K562 (cell line): ENCODE measurements around the gene NYNRIN. TPM values are rescaled to one million over a fixed set of nuclear protein-coding genes. Genes with fewer than 3 reads are reported as not detected.

Experiments
- ATAC-seq: fragments of 200-7000 bp; cut with Tn5 transposase; 3 replicates; pipeline ENCODE4 v1.9.1; 2020; ENCODE audit warnings: moderate library complexity
- BruUV-seq: library from RNA; stranded (reverse); fragments of 400-500 nt; replicated peaks from 2 replicates; lab custom pipeline; 2021; lab: Mats Ljungman, UMichigan
- CTCF ChIA-PET: fragments of 300-600 bp; formaldehyde crosslinking; extraction: SDS; loops from one replicate; lab custom pipeline; 2021; ENCODE audit warnings: low intra/inter-chr PET ratio; lab: Yijun Ruan, JAX
- POLR2A ChIA-PET: fragments of 300-600, 350-650 bp; sonication (Branson Sonifier 250); formaldehyde crosslinking; extraction: SDS; loops from one replicate; lab custom pipeline; 2021; ENCODE audit warnings: antibody characterized with exemption, inconsistent platforms; lab: Yijun Ruan, JAX
- DNase-seq, 4 experiments: peaks; one replicate each; pipeline versions ENCODE4 v3.0.0 to v3.0.0-alpha.2; 2011 to 2018; ENCODE audit warnings: low spot score in 3 of 4, mixed read lengths in 3 of 4; ENCODE audit errors: extremely low read depth in 1 of 4
- FAIRE-seq: peaks from 2 replicates; lab custom pipeline; 2011; peaks lifted over from hg19 to GRCh38; lab: Jason Lieb, UNC
- H2AFZ ChIP-seq: 2 replicates; pipeline ENCODE4 v1.6.0; 2011; ENCODE audit warnings: low read depth, low read length, control low read depth, inconsistent platforms
- H3K27ac ChIP-seq: fragments of 200-600 bp; 3 replicates; pipeline ENCODE4 v1.8.0; 2011; ENCODE audit warnings: low read depth, mild to moderate bottlenecking, control low read depth, inconsistent platforms, low read length, moderate library complexity, mixed read lengths; ENCODE audit errors: extremely low read depth
- H3K27me3 ChIP-seq, 2 experiments: fragments of 300-600 bp in 1 of 2; 2 replicates in 1 of 2; 3 replicates in 1 of 2; pipeline versions ENCODE4 v1.6.0 to v1.8.0; 2011; ENCODE audit warnings: inconsistent platforms in 2 of 2, low read length in 2 of 2, mild to moderate bottlenecking in 1 of 2, mixed read lengths in 1 of 2, moderate library complexity in 1 of 2; ENCODE audit not compliant: control insufficient read depth in 2 of 2, insufficient read depth in 2 of 2
- H3K36me3 ChIP-seq: fragments of 300-600 bp; 3 replicates; pipeline ENCODE4 v1.8.0; 2011; ENCODE audit warnings: mild to moderate bottlenecking, low read length, inconsistent platforms; ENCODE audit not compliant: control insufficient read depth, insufficient read depth
- H3K4me1 ChIP-seq, 2 experiments: fragments of 200-600 bp in 1 of 2; replicated peaks in 1 of 2; 2 replicates in 1 of 2; 3 replicates in 1 of 2; pipeline versions ENCODE4 v1.5.1 to v1.8.0; 2011; ENCODE audit warnings: inconsistent platforms in 2 of 2, low read length in 2 of 2, mild to moderate bottlenecking in 1 of 2, mixed read lengths in 1 of 2, moderate library complexity in 1 of 2; ENCODE audit not compliant: control insufficient read depth in 2 of 2, insufficient read depth in 2 of 2
- H3K4me2 ChIP-seq: 2 replicates; pipeline ENCODE4 v1.6.1; 2011; ENCODE audit warnings: low read length, control low read depth, inconsistent platforms, mixed read lengths; ENCODE audit not compliant: insufficient read depth
- H3K4me3 ChIP-seq: fragments of 200-600 bp; sonication (generic), shearing (Covaris generic); 2 replicates; pipeline ENCODE4 v1.5.1; 2016; ENCODE audit warnings: control low read depth, inconsistent platforms
- H3K79me2 ChIP-seq: fragments of 200-600 bp; 3 replicates; pipeline ENCODE4 v1.8.0; 2011; ENCODE audit warnings: low read length, inconsistent platforms; ENCODE audit not compliant: control insufficient read depth, insufficient read depth
- H3K9ac ChIP-seq, 2 experiments: 2 replicates each; pipeline versions ENCODE4 v1.6.0 to v1.6.1; 2011; ENCODE audit warnings: low read depth in 2 of 2, low read length in 2 of 2, control low read depth in 1 of 2, inconsistent platforms in 1 of 2, mild to moderate bottlenecking in 1 of 2, mixed read lengths in 1 of 2; ENCODE audit not compliant: insufficient read depth in 1 of 2
- H3K9me1 ChIP-seq: one replicate; pipeline ENCODE4 v1.6.0; 2011; ENCODE audit warnings: inconsistent platforms, mild to moderate bottlenecking, low read length, moderate library complexity; ENCODE audit not compliant: control insufficient read depth, insufficient read depth
- H3K9me3 ChIP-seq: replicated peaks from 2 replicates; pipeline ENCODE4 v1.5.1; 2011; ENCODE audit warnings: low read depth, low read length, inconsistent platforms; ENCODE audit not compliant: control insufficient read depth, insufficient read depth
- H4K20me1 ChIP-seq: replicated peaks from 2 replicates; pipeline ENCODE4 v1.6.1; 2011; ENCODE audit warnings: low read length, inconsistent platforms, mixed read lengths; ENCODE audit not compliant: control insufficient read depth, insufficient read depth
- DLX4 ChIP-seq: fragments of 250-450 bp; sonication (Bioruptor Pico); IDR thresholded peaks from 2 replicates; pipeline ENCODE4 v1.6.1; 2021; ENCODE audit warnings: mild to moderate bottlenecking
- ETV1 ChIP-seq: fragments of 450-650 bp; conservative IDR thresholded peaks from 2 replicates; pipeline ENCODE4 v1.6.1; 2016; ENCODE audit warnings: missing genetic modification characterization, control low read depth, low read depth, missing compliant biosample characterization
- HMG20B ChIP-seq: fragments of 250-450 bp; sonication (Bioruptor Pico); IDR thresholded peaks from 2 replicates; pipeline ENCODE4 v1.5.0; 2021; ENCODE audit warnings: mild to moderate bottlenecking
- NFIX ChIP-seq: fragments of 250-450 bp; sonication (Bioruptor Pico); IDR thresholded peaks from 2 replicates; pipeline ENCODE4 v1.4.0; 2020; ENCODE audit warnings: low read depth, mild to moderate bottlenecking, moderate library complexity
- NR0B1 ChIP-seq: fragments of 450-650 bp; IDR thresholded peaks from one replicate; pipeline ENCODE4 v1.6.1; 2018; ENCODE audit warnings: mild to moderate bottlenecking, moderate library complexity; ENCODE audit not compliant: partially characterized antibody
- WGBS: fragments of 100-300 bp; shearing (Covaris generic); methylation state at CpG from one replicate; pipeline ENCODE4 v1.1.6; 2016; ENCODE audit warnings: low coverage, mixed read lengths; ENCODE audit not compliant: insufficient coverage; ENCODE audit errors: missing lambda C conversion rate; 5-methylcytosine and 5-hydroxymethylcytosine counted together
- in situ Hi-C: fragments of 300-500 bp; cut with MboI; formaldehyde crosslinking; loops from 4 replicates; pipeline ENCODE4 v1.15.0; 2018; ENCODE audit warnings: inconsistent platforms, mixed read lengths
- intact Hi-C: fragments of 100-400 bp; cut with micrococcal nuclease; formaldehyde crosslinking; loops from 2 replicates; pipeline ENCODE4 v1.14.2; 2022
- polyA plus RNA-seq, 8 experiments: library from polyadenylated mRNA; depleted of rRNA in 4 of 8; stranded (reverse) in 5 of 8; unstranded in 3 of 8; fragments of >200 nt; fragmentation: Nextera tagmentation in 2 of 8; fragmentation: Illumina TruSeq in 1 of 8; extraction: Ambion mirVana in 2 of 8; extraction: Trizol in 1 of 8; gene quantifications; 2 replicates each; pipeline versions ENCODE4 v1.2.1 to v1.2.3, GENCODE V29; 2011 to 2014; ENCODE audit warnings: inconsistent platforms in 1 of 8, missing spikeins in 1 of 8
- total RNA-seq, 7 experiments: library from RNA; depleted of rRNA in 6 of 7; stranded (reverse); fragments of >200 nt in 6 of 7; fragmentation: Illumina TruSeq in 2 of 7; extraction: Trizol in 2 of 7; gene quantifications; 2 replicates each; pipeline versions ENCODE4 v1.2.1 to v1.2.3, GENCODE V29; 2011 to 2021; ENCODE audit warnings: low replicate concordance in 1 of 7

Gene NYNRIN
- total and polyA plus RNA-seq, 9 of the 15 experiments (the other 6 are each of a cell fraction or from before 2014, with no cell fraction given), result 0.04 to 1.2 (median 0.28) TPM

- ATAC-seq, result no peak
- H3K36me3 ChIP-seq, result no peaks in the 10 kb centered on the region; the same call in 2 of the 3 replicates
- H3K9me3 ChIP-seq, result no peaks in the 10 kb centered on the region
- no peaks in the 10 kb centered on the region for H3K9me1 ChIP-seq
- no peaks in the 10 kb centered on the region for H3K27me3 ChIP-seq
- intact Hi-C loops, result no loop called here
- TF ChIP-seq NFIX, result no peak
- no peak for TF ChIP-seq ETV1 (tag)
- TF ChIP-seq HMG20B (CRISPR knock-in tag), result no peak
- no peak for TF ChIP-seq NR0B1
- TF ChIP-seq DLX4 (CRISPR knock-in tag), result no peak
- TF ChIP-seq, all 486 proteins: peak for 0
- Histone ChIP-seq H3K79me2 (no peaks in the 10 kb centered on the region), H3K9ac (no peak overlapping the region; a peak in 1 of 4 replicates), H4K20me1 (no peaks in the 10 kb centered on the region), H3K4me2 (no peak overlapping the region), H2AFZ (no peak overlapping the region), H3K4me1 (peaks cover 0 to 8% of the 10 kb centered on the region in 2 experiments; a peak in 4 of 5 replicates), H3K4me3 (no peak overlapping the region), H3K27ac (no peak overlapping the region)
- FAIRE-seq, result no peak
- BruUV-seq, result no TSS peak
- WGBS, result 88% methylated on average over 5 of the region's 6 CpGs
- DNase-seq, result no peak
- CTCF ChIA-PET, result no interaction called here
- POLR2A ChIA-PET, result no interaction called here
- in situ Hi-C loops, result no loop called here
Observed at GRCh38 chr14:24397639-24398292, 1.0 kb upstream of the NYNRIN start.
